Cardiac muscle cell (in vitro differentiated cells and primary cell): Measurements from ENCODE around the gene RAB7A. TPM values are rescaled to one million over a fixed set of nuclear protein-coding genes. Genes with fewer than 3 reads are reported as not detected.
A peak's percentile ranks its signal among the peaks of the same experiment; 100 is the strongest.

Source experiments
- DNase-seq, 2 donors: peaks; one replicate each; pipeline versions ENCODE4 v3.0.0 to v3.0.0-alpha.2; 2010 to 2017; ENCODE audit warnings: low read depth in 1 of 2, low spot score in 1 of 2
- H3K27ac ChIP-seq: fragments of 200-600 bp; sonication (generic); 2 replicates; pipeline ENCODE4 v1.5.1; 2016
- H3K27me3 ChIP-seq: fragments of 200-600 bp; sonication (generic); 2 replicates; pipeline ENCODE4 v1.6.0; 2016; ENCODE audit warnings: control low read depth
- H3K36me3 ChIP-seq: fragments of 200-600 bp; sonication (generic); 2 replicates; pipeline ENCODE4 v1.5.1; 2016; ENCODE audit warnings: control low read depth
- H3K4me1 ChIP-seq: fragments of 200-600 bp; sonication (generic); 2 replicates; pipeline ENCODE4 v1.8.1; 2017; ENCODE audit warnings: low read depth, mild to moderate bottlenecking, mixed run types
- H3K4me3 ChIP-seq: fragments of 200-600 bp; sonication (generic); 2 replicates; pipeline ENCODE4 v1.5.1; 2016; ENCODE audit warnings: mild to moderate bottlenecking
- H3K9me3 ChIP-seq: fragments of 200-600 bp; sonication (generic); 2 replicates; pipeline ENCODE4 v1.5.1; 2017; ENCODE audit warnings: low read depth, mild to moderate bottlenecking, control low read depth
- polyA plus RNA-seq: library from polyadenylated mRNA; unstranded; fragments of >200 nt; fragmentation: Nextera tagmentation; extraction: Ambion mirVana; gene quantifications from 2 replicates; pipeline ENCODE4 v1.2.1, GENCODE V29; 2016
- total RNA-seq: library from RNA; depleted of rRNA; stranded (reverse); fragments of >200 nt; gene quantifications from 2 replicates; pipeline ENCODE4 v1.2.3, GENCODE V29; 2016
- TF ChIP-seq, protein P1 (sequence below): IDR thresholded peaks from 2 replicates; pipeline ENCODE4 v1.5.1; 2012; ENCODE audit warnings: low read depth, mild to moderate bottlenecking, low read length

RAB7A gene
- total and polyA plus RNA-seq, 2 experiments from 2014 or later: 62.3 to 189 TPM

DNA sequence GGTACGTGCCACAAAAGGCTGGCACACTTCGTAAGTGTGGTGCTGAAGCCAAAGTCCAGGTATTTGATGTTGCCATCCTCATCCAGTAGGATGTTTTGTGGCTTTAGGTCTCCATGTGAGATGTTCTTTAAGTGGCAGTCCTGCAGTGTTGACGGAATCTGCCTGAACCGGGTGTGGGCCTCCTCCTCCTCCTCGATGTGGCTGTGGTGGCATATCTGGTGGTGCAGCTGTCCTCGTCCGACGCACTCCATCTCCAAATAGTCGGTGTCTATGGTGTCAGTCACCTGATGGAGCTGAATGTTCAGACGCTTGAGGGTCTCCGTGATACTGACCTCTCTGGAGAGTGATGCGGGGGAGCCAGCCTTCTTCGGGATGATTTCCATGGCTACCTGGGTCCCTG is 123.0 kb downstream of the RAB7A start:
- Histone ChIP-seq H3K4me1 (peaks cover 8% of the 10 kb centered on the region), H3K27ac (no peak overlapping the region), H3K27me3 (no peaks in the 10 kb centered on the region), H3K36me3 (no peaks in the 10 kb centered on the region), H3K4me3 (no peak overlapping the region), H3K9me3 (no peaks in the 10 kb centered on the region)
- no peak for DNase-seq
- TF ChIP-seq, protein P1, sequence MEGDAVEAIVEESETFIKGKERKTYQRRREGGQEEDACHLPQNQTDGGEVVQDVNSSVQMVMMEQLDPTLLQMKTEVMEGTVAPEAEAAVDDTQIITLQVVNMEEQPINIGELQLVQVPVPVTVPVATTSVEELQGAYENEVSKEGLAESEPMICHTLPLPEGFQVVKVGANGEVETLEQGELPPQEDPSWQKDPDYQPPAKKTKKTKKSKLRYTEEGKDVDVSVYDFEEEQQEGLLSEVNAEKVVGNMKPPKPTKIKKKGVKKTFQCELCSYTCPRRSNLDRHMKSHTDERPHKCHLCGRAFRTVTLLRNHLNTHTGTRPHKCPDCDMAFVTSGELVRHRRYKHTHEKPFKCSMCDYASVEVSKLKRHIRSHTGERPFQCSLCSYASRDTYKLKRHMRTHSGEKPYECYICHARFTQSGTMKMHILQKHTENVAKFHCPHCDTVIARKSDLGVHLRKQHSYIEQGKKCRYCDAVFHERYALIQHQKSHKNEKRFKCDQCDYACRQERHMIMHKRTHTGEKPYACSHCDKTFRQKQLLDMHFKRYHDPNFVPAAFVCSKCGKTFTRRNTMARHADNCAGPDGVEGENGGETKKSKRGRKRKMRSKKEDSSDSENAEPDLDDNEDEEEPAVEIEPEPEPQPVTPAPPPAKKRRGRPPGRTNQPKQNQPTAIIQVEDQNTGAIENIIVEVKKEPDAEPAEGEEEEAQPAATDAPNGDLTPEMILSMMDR: no peak

DNA sequence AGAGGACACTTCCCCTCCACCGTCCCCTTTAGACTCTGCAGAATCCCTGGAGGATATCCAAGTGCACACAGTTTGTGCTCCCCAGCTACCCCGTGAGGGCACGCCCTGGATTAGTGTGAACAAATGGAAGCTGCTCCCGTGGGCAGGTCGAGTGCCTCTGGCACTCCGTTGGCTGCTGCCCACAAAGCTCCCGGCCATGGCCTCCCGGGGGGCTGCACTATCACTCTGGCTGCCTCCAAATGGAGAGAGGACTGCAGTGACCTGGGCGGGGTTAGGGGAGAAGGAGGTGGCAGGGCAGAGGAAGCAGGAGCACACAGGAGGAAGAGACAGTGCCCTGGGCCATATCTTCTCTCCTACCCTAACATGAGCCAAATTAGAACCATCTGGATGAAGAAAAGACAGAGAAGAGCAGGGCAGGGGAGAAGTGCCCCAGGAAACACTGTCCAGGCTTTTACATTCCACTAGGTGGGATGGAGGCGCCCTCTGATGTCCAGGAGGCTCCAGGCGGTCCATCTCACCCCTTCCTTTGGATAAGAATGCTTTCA is 124.0 kb downstream of the RAB7A start:
- peak; percentile 22 to 71 for DNase-seq
- TF ChIP-seq, protein P1: peak; percentile 15

GRCh38 chr3:128850544-128850943 is 124.6 kb downstream of the RAB7A start:
- TF ChIP-seq, protein P1: no peak
- Histone ChIP-seq H3K4me1 (peaks cover 1% of the 10 kb centered on the region), H3K27ac (no peak overlapping the region), H3K4me3 (no peak overlapping the region), H3K9me3 (no peaks in the 10 kb centered on the region), H3K36me3 (no peaks in the 10 kb centered on the region), H3K27me3 (no peaks in the 10 kb centered on the region)
- no peak for DNase-seq

More for the DNA sequence above, 124.0 kb downstream of the RAB7A start:
- peaks cover 7% of the 10 kb centered on the region for H3K4me1 ChIP-seq
- H3K27me3 ChIP-seq: no peaks in the 10 kb centered on the region
- H3K9me3 ChIP-seq: no peaks in the 10 kb centered on the region
- H3K36me3 ChIP-seq: no peaks in the 10 kb centered on the region
- peak overlapping the region; percentile 28 for H3K27ac ChIP-seq
- no peak overlapping the region for H3K4me3 ChIP-seq

DNA sequence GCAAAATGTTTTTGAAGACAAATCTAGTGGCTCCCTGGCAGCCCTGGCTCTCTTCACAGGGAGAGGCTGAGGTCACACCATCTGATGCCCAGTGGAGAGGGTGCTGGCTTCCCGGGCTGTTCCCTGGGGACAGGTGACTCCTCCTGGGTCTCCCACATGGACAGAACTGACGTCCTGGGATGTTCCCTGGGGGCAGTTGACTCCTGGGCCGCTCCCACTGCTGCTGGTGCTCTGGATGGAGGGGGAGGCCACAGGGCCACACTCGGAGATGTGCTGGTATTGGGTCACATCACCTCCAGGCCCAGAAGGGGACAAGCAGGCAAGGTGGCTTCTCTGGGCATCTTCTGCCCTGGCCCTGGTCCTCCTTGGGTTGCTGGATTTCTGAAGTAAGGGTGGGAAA is 125.6 kb downstream of the RAB7A start:
- DNase-seq: no peak
- no peaks in the 10 kb centered on the region for H3K9me3 ChIP-seq
- no peaks in the 10 kb centered on the region for H3K36me3 ChIP-seq
- no peak overlapping the region for H3K27ac ChIP-seq
- H3K27me3 ChIP-seq: no peaks in the 10 kb centered on the region
- H3K4me1 ChIP-seq: no peaks in the 10 kb centered on the region
- TF ChIP-seq, protein P1: no peak
- H3K4me3 ChIP-seq: no peak overlapping the region

GRCh38 chr3:128853826-128854225 is 127.8 kb downstream of the RAB7A start:
- Histone ChIP-seq H3K36me3 (no peaks in the 10 kb centered on the region), H3K27ac (no peak overlapping the region), H3K9me3 (no peaks in the 10 kb centered on the region), H3K4me3 (no peak overlapping the region), H3K27me3 (no peaks in the 10 kb centered on the region), H3K4me1 (no peaks in the 10 kb centered on the region)
- TF ChIP-seq, protein P1: no peak
- no peak for DNase-seq
